Endothelial cell of umbilical vein (primary cell): ENCODE measurements around the gene CD63. TPM values are rescaled to one million over a fixed set of nuclear protein-coding genes. Genes with fewer than 3 reads are reported as not detected.

ENCODE experiments used
- BruUV-seq: library from RNA; stranded (reverse); fragments of 400-500 nt; replicated peaks from 2 replicates; lab custom pipeline; 2021; lab: Mats Ljungman, UMichigan
- CTCF ChIA-PET: fragments of 300-600, 350-600 bp; sonication (Branson Sonifier 250); formaldehyde crosslinking; loops from one replicate; lab custom pipeline; 2021; ENCODE audit warnings: antibody characterized with exemption, inconsistent platforms; lab: Charles Lee
- POLR2A ChIA-PET: fragments of 300-600, 350-600 bp; sonication (Branson Sonifier 250); formaldehyde crosslinking; loops from one replicate; lab custom pipeline; 2021; ENCODE audit warnings: antibody characterized with exemption, inconsistent platforms; lab: Charles Lee
- DNase-seq: peaks from one replicate; pipeline ENCODE4 v3.0.0-alpha.2; 2011; ENCODE audit warnings: low read depth, low spot score
- FAIRE-seq: peaks from 2 replicates; lab custom pipeline; 2011; peaks lifted over from hg19 to GRCh38; lab: Jason Lieb, UNC
- H2AFZ ChIP-seq: 2 replicates; pipeline ENCODE4 v1.6.0; 2012; ENCODE audit warnings: low read depth, low read length, control low read depth, inconsistent platforms
- H3K27ac ChIP-seq: 2 replicates; pipeline ENCODE4 v1.5.1; 2011; ENCODE audit warnings: low read depth, mild to moderate bottlenecking, control low read depth, low read length, moderate library complexity; ENCODE audit not compliant: insufficient read depth
- H3K27me3 ChIP-seq, 2 experiments: 2 replicates each; pipeline versions ENCODE4 v1.6.0 to v1.6.1; 2011; ENCODE audit warnings: low read length in 2 of 2, mixed read lengths in 1 of 2; ENCODE audit not compliant: control insufficient read depth in 2 of 2, insufficient read depth in 2 of 2
- H3K36me3 ChIP-seq, 2 experiments: 2 replicates in 1 of 2; 3 replicates in 1 of 2; pipeline ENCODE4 v1.5.1; 2011; ENCODE audit warnings: low read length in 2 of 2, mild to moderate bottlenecking in 1 of 2, moderate library complexity in 1 of 2; ENCODE audit not compliant: control insufficient read depth in 2 of 2, insufficient read depth in 2 of 2; ENCODE audit errors: extremely low read depth in 1 of 2
- H3K4me1 ChIP-seq: 3 replicates; pipeline ENCODE4 v1.5.1; 2011; ENCODE audit warnings: mild to moderate bottlenecking, low read length; ENCODE audit not compliant: control insufficient read depth, insufficient read depth; ENCODE audit errors: extremely low read depth
- H3K4me2 ChIP-seq: 2 replicates; pipeline ENCODE4 v1.6.1; 2011; ENCODE audit warnings: low read length, control low read depth, mixed read lengths; ENCODE audit not compliant: insufficient read depth
- H3K4me3 ChIP-seq, 3 experiments: fragments of 200-600 bp in 1 of 3; sonication (generic), shearing (Covaris generic) in 1 of 3; replicated peaks in 1 of 3; 2 replicates each; pipeline ENCODE4 v1.5.1; 2011 to 2016; ENCODE audit warnings: control low read depth in 3 of 3, low read length in 3 of 3, mild to moderate bottlenecking in 2 of 3, inconsistent platforms in 1 of 3, low read depth in 1 of 3, moderate library complexity in 1 of 3; ENCODE audit not compliant: insufficient read depth in 1 of 3
- H3K79me2 ChIP-seq: 2 replicates; pipeline ENCODE4 v1.6.0; 2012; ENCODE audit warnings: low read length, inconsistent platforms; ENCODE audit not compliant: control insufficient read depth, insufficient read depth
- H3K9ac ChIP-seq: replicated peaks from 2 replicates; pipeline ENCODE3; 2011; ENCODE audit warnings: low read length, control low read depth; ENCODE audit not compliant: insufficient read depth; ENCODE audit errors: extremely low read depth
- H3K9me1 ChIP-seq: replicated peaks from 3 replicates; pipeline ENCODE4 v1.6.0; 2011; ENCODE audit warnings: mild to moderate bottlenecking, low read length; ENCODE audit not compliant: control insufficient read depth, insufficient read depth; ENCODE audit errors: extremely low read depth
- H3K9me3 ChIP-seq: replicated peaks from 2 replicates; pipeline ENCODE4 v1.5.1; 2012; ENCODE audit warnings: low read length, inconsistent platforms; ENCODE audit not compliant: control insufficient read depth, insufficient read depth
- H4K20me1 ChIP-seq: replicated peaks from 2 replicates; pipeline ENCODE3; 2011; ENCODE audit warnings: mild to moderate bottlenecking, low read length; ENCODE audit not compliant: control insufficient read depth, insufficient read depth; ENCODE audit errors: extremely low read depth
- EZH2 ChIP-seq: IDR thresholded peaks from 2 replicates; pipeline ENCODE4 v1.6.1; 2012; ENCODE audit warnings: borderline replicate concordance, low read depth, mild to moderate bottlenecking, moderate library complexity, low read length, inconsistent platforms; ENCODE audit not compliant: severe bottlenecking
- FOS ChIP-seq: IDR thresholded peaks from 2 replicates; pipeline ENCODE4 v1.6.1; 2011; ENCODE audit warnings: mild to moderate bottlenecking, low read length, moderate library complexity, borderline replicate concordance; ENCODE audit not compliant: insufficient read depth
- JUN ChIP-seq: IDR thresholded peaks from 2 replicates; pipeline ENCODE4 v1.6.1; 2011; ENCODE audit warnings: borderline replicate concordance, low read depth; ENCODE audit not compliant: insufficient read length, insufficient read depth
- MYC ChIP-seq: IDR thresholded peaks from one replicate; pipeline ENCODE4 v1.6.1; 2011; ENCODE audit warnings: mild to moderate bottlenecking, low read depth, low read length
- POLR2A ChIP-seq: IDR thresholded peaks from 2 replicates; pipeline ENCODE4 v1.6.1; 2012; ENCODE audit warnings: low read depth, mild to moderate bottlenecking, control low read depth, low read length
- POLR2AphosphoS5 ChIP-seq: IDR thresholded peaks from 2 replicates; pipeline ENCODE4 v1.6.1; 2012; ENCODE audit warnings: low read depth, mild to moderate bottlenecking, control low read depth, low read length, moderate library complexity; ENCODE audit not compliant: insufficient read depth
- dilution Hi-C: fragments of 300-500 bp; cut with MboI; formaldehyde crosslinking; loops from one replicate; pipeline ENCODE4 v1.15.0; 2019; ENCODE audit warnings: low sequenced_read_pairs; ENCODE audit not compliant: extremely low pct_ligation_motif_present
- intact Hi-C: fragments of 100-400 bp; cut with micrococcal nuclease; formaldehyde crosslinking; loops from one replicate; pipeline ENCODE4 v1.10.0; 2022
- polyA plus RNA-seq, 4 experiments: library from polyadenylated mRNA; depleted of rRNA in 3 of 4; stranded (reverse) in 3 of 4; unstranded in 1 of 4; fragments of >200 nt; gene quantifications; 2 replicates each; pipeline versions ENCODE4 v1.2.1 to v1.2.3, GENCODE V29; 2011 to 2012; ENCODE audit warnings: missing spikeins in 1 of 4
- total RNA-seq: library from RNA; stranded (reverse); gene quantifications from 2 replicates; pipeline ENCODE4 v1.2.3, GENCODE V29; 2021
- TF ChIP-seq, protein P1 (sequence below): IDR thresholded peaks from 2 replicates; pipeline ENCODE4 v1.6.1; 2011; ENCODE audit not compliant: insufficient read depth, insufficient read length
- TF ChIP-seq, protein P2 (sequence below), 2 donors: IDR thresholded peaks; 1 replicate in 1 of 2; 2 replicates in 1 of 2; pipeline ENCODE4 v1.5.1; 2011; ENCODE audit warnings: low read length in 2 of 2, mild to moderate bottlenecking in 2 of 2, moderate library complexity in 2 of 2, control low read depth in 1 of 2, inconsistent platforms in 1 of 2, low read depth in 1 of 2; ENCODE audit not compliant: insufficient read depth in 1 of 2; ENCODE audit errors: extremely low read depth in 1 of 2

The CD63 gene
- total and polyA plus RNA-seq, 2 donors (not counting 3 experiments of a cell fraction or from before 2014, with no cell fraction given) = 1,054 to 1,429 TPM

GRCh38 chr12:55707219-55707671, 21.6 kb downstream of the CD63 start:
- Histone ChIP-seq H3K4me3 (peak overlapping the region in 2 of 3 experiments; percentile 16 to 43), H3K36me3 (no peaks in the 10 kb centered on the region), H3K27ac (no peak overlapping the region), H3K9me1 (no peaks in the 10 kb centered on the region), H3K4me1 (no peaks in the 10 kb centered on the region), H3K4me2 (no peak overlapping the region), H3K9me3 (no peaks in the 10 kb centered on the region), H2AFZ (peak overlapping the region; percentile 78), H3K79me2 (no peaks in the 10 kb centered on the region), H3K27me3 (peaks cover 42 to 44% of the 10 kb centered on the region in 2 experiments), H3K9ac (no peak overlapping the region), H4K20me1 (no peaks in the 10 kb centered on the region)
- no TSS peak for BruUV-seq
- dilution Hi-C loops = no loop called here
- no peak for FAIRE-seq
- intact Hi-C loops = no loop called here
- DNase-seq = no peak
- TF ChIP-seq EZH2 = peak; percentile 56
- TF ChIP-seq, protein P1, sequence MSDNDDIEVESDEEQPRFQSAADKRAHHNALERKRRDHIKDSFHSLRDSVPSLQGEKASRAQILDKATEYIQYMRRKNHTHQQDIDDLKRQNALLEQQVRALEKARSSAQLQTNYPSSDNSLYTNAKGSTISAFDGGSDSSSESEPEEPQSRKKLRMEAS = no peak
- CTCF ChIA-PET = interaction anchor here (0.9 to 2.0 kb wide), 3 partner anchors 8 to 18 kb away, joined by 3 to 5 read pairs (median 3); partner anchors contain the start of gene BLOC1S1
- POLR2A ChIA-PET = no interaction called here

- no peaks in the 10 kb centered on the region for H3K79me2 ChIP-seq
- H4K20me1 ChIP-seq = no peaks in the 10 kb centered on the region
- no peaks in the 10 kb centered on the region for H3K4me1 ChIP-seq
- no peak overlapping the region for H3K9ac ChIP-seq
- H3K27me3 ChIP-seq = peaks cover 38% of the 10 kb centered on the region in 2 experiments
- DNase-seq = no peak
- FAIRE-seq = no peak
- no peak for TF ChIP-seq POLR2A
- TF ChIP-seq POLR2AphosphoS5 = no peak
- TF ChIP-seq MYC = no peak
- TF ChIP-seq, protein P1 = no peak
- TF ChIP-seq, protein P2, sequence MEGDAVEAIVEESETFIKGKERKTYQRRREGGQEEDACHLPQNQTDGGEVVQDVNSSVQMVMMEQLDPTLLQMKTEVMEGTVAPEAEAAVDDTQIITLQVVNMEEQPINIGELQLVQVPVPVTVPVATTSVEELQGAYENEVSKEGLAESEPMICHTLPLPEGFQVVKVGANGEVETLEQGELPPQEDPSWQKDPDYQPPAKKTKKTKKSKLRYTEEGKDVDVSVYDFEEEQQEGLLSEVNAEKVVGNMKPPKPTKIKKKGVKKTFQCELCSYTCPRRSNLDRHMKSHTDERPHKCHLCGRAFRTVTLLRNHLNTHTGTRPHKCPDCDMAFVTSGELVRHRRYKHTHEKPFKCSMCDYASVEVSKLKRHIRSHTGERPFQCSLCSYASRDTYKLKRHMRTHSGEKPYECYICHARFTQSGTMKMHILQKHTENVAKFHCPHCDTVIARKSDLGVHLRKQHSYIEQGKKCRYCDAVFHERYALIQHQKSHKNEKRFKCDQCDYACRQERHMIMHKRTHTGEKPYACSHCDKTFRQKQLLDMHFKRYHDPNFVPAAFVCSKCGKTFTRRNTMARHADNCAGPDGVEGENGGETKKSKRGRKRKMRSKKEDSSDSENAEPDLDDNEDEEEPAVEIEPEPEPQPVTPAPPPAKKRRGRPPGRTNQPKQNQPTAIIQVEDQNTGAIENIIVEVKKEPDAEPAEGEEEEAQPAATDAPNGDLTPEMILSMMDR (IDR thresholded peaks at IDR 0.05; ENCODE audit: extremely low read depth in 1 of 2, insufficient read depth in 1 of 2, low read depth in 1 of 2, low read length in 2 of 2) = no peak
- no peak for TF ChIP-seq FOS
- peak; percentile 23 for TF ChIP-seq EZH2
- no peak for TF ChIP-seq JUN
- no peaks in the 10 kb centered on the region for H3K9me1 ChIP-seq
- no peak overlapping the region for H3K4me2 ChIP-seq
- H3K27ac ChIP-seq = no peak overlapping the region
- H3K9me3 ChIP-seq = no peaks in the 10 kb centered on the region
- POLR2A ChIA-PET = no interaction called here
- CTCF ChIA-PET = interaction anchor here (0.6 to 2.0 kb wide), 7 partner anchors 9 to 63 kb away, joined by 3 to 8 read pairs (median 5); partner anchors contain the start of gene BLOC1S1
- intact Hi-C loops (no loop called here), dilution Hi-C loops (no loop called here)
- no TSS peak for BruUV-seq
- H3K4me3 ChIP-seq = no peak overlapping the region
- H2AFZ ChIP-seq = no peak overlapping the region
- no peaks in the 10 kb centered on the region for H3K36me3 ChIP-seq
These were observed 22.1 kb downstream of the CD63 start for GRCh38 chr12:55706568-55707218.
